Fibroblast of pulmonary artery (primary cell): ENCODE data around the gene MRPL36.

Experiments
- DNase-seq: peaks from one replicate; pipeline ENCODE4 v3.0.0-alpha.2; 2010; ENCODE audit warnings: low read depth
- H3K4me3 ChIP-seq: replicated peaks from 2 replicates; pipeline ENCODE4 v1.5.1; 2011; ENCODE audit warnings: low read depth, mild to moderate bottlenecking, control low read depth, low read length, moderate library complexity
- TF ChIP-seq, protein P1 (sequence below): IDR thresholded peaks from 2 replicates; pipeline ENCODE4 v1.5.1; 2011; ENCODE audit warnings: mild to moderate bottlenecking, control low read depth, low read length, inconsistent platforms; ENCODE audit errors: missing control alignments

Gene MRPL36

DNA sequence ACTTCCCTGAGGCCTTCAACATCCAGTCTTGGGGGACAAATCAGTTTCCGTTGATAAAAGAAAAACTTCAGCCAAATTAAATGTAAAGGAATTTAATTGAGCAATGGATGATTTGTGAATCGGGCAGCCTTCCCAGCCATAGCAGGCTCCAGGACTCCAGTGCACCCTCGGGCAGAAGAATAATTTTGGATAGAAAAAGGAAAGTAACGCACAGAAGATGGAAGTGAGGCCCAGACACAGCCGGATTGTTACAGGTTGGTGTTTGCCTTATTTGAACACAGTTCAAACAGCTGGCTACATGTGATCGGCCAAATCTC is 19.1 kb downstream of the MRPL36 start:
- TF ChIP-seq, protein P1, sequence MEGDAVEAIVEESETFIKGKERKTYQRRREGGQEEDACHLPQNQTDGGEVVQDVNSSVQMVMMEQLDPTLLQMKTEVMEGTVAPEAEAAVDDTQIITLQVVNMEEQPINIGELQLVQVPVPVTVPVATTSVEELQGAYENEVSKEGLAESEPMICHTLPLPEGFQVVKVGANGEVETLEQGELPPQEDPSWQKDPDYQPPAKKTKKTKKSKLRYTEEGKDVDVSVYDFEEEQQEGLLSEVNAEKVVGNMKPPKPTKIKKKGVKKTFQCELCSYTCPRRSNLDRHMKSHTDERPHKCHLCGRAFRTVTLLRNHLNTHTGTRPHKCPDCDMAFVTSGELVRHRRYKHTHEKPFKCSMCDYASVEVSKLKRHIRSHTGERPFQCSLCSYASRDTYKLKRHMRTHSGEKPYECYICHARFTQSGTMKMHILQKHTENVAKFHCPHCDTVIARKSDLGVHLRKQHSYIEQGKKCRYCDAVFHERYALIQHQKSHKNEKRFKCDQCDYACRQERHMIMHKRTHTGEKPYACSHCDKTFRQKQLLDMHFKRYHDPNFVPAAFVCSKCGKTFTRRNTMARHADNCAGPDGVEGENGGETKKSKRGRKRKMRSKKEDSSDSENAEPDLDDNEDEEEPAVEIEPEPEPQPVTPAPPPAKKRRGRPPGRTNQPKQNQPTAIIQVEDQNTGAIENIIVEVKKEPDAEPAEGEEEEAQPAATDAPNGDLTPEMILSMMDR: no peak
- no peak overlapping the region for H3K4me3 ChIP-seq
- peak; percentile 21 for DNase-seq

DNA sequence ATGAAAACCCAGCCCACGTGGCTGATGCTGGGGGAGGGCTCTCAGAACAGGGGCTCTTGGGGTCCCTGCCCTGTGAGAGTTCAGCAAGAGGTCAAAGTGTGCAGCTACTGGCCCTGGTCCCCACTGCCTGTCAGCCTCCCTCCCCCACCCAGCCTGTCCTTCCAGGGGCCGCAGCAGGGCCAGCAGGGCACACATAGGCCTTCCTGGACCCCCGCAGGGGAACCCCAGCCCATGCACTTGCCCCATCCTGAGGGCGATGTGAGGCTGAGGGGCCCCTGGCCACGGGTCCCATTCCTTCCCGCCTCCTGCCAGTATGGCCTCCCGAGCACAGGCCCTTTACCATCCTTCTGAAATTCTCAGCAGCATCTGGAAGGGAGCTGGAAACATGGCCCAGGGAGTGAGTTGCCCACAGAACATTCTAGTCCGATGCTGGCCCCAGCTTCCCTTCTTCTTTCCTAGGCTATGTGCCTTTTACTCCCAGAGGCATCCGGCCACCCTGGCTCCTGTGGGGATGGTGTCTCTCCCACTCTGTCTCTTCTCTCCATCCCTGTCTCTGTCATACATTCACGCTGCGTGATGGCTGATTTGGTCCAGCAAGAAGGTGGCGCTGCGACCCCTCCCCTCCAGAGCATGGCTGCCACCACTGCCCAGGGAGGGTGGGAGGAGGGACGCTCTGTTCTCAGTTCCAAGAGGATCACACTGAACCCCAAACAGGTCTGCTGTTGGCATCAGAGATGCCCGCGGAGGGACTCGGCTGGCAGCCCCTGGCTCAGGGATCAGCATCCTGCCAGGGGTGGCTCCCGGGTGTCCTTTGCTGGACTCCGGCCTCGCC is 19.6 kb downstream of the MRPL36 start:
- no peak overlapping the region for H3K4me3 ChIP-seq
- no peak for DNase-seq
- TF ChIP-seq, protein P1: no peak

DNA sequence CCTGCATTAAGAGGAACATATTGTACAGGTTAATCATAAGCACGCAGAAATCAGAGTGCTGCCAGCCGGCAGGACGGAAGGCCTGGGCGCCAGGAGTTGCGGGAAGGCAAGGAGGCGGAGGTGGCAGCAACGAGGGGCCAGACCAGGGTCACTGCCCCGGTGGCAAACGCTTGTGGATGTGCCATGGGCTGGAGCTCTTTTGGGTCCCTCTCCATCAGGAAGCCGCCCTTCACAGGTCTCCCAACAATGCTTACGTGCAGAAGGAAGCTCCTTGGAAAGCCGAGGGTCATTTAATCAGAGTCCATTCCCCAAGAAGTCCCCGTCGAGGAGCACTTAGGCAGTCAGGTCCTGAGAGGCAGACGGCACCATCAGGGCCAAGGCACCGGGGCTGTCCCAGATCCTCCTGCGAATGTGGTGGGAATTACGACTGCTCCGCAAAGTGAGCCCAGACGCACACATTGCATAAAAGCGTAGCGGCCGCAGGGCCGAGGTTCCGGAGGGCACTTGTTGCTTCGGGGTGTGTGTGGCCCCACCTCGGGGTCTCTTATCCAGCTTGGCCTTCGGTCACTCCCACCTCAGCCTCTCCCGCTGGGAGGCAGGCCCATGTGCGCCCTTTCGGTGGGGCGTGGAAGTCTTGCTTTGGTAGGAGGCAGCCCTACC is 20.5 kb downstream of the MRPL36 start:
- TF ChIP-seq, protein P1: no peak
- no peak for DNase-seq

DNA sequence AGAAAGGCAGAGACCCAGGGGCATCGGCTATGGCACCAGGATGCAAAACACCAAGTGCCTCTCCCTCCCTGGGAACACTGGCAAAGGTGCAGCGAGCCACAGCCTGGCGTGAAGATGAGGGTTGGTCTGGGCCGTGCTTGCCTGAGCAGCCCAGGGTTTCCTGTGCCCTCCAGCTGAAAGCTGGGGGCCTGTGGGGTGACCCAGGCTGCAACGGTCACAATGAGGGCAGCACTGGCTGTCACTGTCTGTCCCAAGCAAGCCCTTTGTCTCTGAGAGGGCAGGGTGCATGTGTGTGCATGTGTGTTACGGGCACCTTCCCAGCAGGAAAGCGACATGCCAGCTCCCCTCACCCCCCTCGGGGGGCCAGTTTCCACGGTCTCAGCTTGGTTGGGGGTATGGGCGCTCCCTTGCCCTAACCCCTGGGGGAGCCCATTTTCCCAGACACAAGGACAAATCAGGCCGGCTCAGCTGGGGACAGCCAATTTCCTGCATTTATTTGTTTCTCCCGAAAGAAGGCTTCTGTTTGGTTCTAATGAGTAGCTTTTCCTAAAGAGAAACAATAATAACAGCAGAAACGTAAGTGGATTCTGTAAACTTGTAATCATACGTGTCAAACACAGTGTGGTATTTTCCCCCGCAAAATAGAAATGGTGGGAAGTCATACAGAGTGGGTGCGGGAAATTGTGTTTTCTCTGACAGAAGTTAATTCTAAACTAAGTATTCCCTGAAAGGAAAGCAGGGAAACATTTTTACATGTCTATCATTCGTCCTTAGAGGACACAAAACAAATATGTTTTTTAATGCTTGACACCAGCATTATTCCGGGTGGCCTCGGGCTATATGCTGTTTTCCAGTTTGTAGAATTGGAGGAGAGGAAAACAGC is 21.3 kb downstream of the MRPL36 start:
- TF ChIP-seq, protein P1: no peak
- no peak overlapping the region for H3K4me3 ChIP-seq
- DNase-seq: no peak

More for the DNA sequence above, 20.5 kb downstream of the MRPL36 start:
- H3K4me3 ChIP-seq: no peak overlapping the region

DNA sequence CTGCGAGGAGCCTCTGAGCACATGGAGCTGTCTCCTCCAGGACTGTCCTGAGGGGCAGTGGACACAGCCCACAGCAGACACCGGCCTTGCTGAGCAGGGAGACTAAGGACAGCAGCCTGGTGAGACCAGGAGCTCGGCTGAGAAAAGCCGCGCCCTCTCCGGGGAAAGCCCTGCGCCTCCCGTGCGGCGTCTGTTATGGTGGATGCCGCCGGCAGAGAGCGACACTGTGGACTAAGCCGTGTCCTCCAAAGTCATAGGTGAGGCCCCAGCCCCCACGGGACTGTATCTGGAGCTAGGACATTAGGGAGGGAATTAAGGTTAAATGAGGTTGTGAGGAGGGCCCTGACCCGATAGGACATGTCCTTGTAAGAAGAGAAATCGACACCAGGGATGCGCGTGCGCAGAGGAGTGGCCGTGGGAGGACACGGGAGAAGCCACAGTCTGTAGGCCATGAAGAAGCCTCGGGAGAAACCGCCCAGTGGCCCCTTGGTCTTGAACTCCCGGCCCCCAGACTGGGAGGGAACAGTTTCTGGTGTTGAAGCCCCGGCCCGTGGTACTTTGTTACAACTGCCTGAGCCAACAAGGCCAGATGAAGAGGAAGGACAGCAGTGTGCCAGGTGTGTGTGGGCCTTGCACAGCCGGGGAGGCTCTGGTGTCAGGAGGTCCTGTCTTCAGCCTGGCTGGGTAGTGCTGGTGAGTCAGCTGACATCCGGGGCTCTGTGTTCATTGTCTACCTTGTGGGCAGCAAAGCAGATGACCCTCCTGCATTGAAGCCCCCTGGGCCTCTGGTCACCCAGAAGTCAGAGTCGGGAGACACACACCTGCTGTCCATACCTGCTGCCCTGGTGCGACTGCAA is 22.1 kb downstream of the MRPL36 start:
- TF ChIP-seq, protein P1: no peak
- no peak for DNase-seq
- H3K4me3 ChIP-seq: no peak overlapping the region

DNA sequence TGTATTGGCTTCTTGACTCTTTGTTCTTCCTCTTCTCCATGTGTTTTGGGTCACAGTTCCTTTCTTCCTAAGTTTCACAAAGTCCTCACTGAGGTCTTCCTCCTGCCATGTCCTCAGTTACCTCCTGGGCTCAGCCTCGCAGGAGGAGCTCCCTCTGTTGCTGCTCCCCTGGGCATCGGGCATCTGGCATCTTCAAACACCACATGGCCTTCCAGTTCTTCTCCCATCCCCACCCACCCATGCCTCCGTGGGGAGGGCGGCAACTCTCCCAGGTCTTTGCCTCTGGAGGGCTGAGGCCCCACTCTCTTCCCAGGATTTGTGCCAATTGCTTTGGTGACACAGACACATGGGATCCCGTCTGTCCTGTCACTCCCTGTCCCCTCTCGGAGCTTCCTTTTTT is 22.8 kb downstream of the MRPL36 start:
- no peak overlapping the region for H3K4me3 ChIP-seq
- TF ChIP-seq, protein P1: no peak
- DNase-seq: no peak
